ENCODE results near the gene SSBP4.

GRCh38 chr19:18416778-18417249 is 2.4 kb upstream of the SSBP4 start:
- TF ChIP-seq CTCF (IDR thresholded peaks at IDR 0.05), result no peak
- TF ChIP-seq RAD21 (IDR thresholded peaks at IDR 0.05; ENCODE audit: low read length), result no peak
- no peak for TF ChIP-seq POLR2AphosphoS5 (IDR thresholded peaks at IDR 0.05; ENCODE audit: low read depth, low read length)
- no peak for TF ChIP-seq RFX5 (IDR thresholded peaks at IDR 0.05; ENCODE audit: low read length)
- TF ChIP-seq FOXM1 (IDR thresholded peaks at IDR 0.05; ENCODE audit: low read depth), result no peak
- TF ChIP-seq, protein P1, sequence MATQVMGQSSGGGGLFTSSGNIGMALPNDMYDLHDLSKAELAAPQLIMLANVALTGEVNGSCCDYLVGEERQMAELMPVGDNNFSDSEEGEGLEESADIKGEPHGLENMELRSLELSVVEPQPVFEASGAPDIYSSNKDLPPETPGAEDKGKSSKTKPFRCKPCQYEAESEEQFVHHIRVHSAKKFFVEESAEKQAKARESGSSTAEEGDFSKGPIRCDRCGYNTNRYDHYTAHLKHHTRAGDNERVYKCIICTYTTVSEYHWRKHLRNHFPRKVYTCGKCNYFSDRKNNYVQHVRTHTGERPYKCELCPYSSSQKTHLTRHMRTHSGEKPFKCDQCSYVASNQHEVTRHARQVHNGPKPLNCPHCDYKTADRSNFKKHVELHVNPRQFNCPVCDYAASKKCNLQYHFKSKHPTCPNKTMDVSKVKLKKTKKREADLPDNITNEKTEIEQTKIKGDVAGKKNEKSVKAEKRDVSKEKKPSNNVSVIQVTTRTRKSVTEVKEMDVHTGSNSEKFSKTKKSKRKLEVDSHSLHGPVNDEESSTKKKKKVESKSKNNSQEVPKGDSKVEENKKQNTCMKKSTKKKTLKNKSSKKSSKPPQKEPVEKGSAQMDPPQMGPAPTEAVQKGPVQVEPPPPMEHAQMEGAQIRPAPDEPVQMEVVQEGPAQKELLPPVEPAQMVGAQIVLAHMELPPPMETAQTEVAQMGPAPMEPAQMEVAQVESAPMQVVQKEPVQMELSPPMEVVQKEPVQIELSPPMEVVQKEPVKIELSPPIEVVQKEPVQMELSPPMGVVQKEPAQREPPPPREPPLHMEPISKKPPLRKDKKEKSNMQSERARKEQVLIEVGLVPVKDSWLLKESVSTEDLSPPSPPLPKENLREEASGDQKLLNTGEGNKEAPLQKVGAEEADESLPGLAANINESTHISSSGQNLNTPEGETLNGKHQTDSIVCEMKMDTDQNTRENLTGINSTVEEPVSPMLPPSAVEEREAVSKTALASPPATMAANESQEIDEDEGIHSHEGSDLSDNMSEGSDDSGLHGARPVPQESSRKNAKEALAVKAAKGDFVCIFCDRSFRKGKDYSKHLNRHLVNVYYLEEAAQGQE (IDR thresholded peaks at IDR 0.05; ENCODE audit: low read depth, low read length), result no peak
- no peak; a peak in 1 of 4 replicates for TF ChIP-seq EP300 (IDR thresholded peaks at IDR 0.05; ENCODE audit: borderline replicate concordance in 1 of 2, low read depth in 1 of 2, low read length in 1 of 2)
- TF ChIP-seq MAX (IDR thresholded peaks at IDR 0.05; ENCODE audit: low read depth), result peak; percentile 90
- no peak for TF ChIP-seq SIN3A (IDR thresholded peaks at IDR 0.05; ENCODE audit: borderline replicate concordance, low read depth, low read length)
- no peak for TF ChIP-seq EZH2phosphoT487 (IDR thresholded peaks at IDR 0.05; ENCODE audit: borderline replicate concordance, low read depth)
- no peak for TF ChIP-seq TEAD4 (IDR thresholded peaks at IDR 0.05; ENCODE audit: borderline replicate concordance, insufficient read depth)
- no peak for TF ChIP-seq USF2 (IDR thresholded peaks at IDR 0.05; ENCODE audit: borderline replicate concordance, low read depth, low read length)
- TF ChIP-seq, protein P2, sequence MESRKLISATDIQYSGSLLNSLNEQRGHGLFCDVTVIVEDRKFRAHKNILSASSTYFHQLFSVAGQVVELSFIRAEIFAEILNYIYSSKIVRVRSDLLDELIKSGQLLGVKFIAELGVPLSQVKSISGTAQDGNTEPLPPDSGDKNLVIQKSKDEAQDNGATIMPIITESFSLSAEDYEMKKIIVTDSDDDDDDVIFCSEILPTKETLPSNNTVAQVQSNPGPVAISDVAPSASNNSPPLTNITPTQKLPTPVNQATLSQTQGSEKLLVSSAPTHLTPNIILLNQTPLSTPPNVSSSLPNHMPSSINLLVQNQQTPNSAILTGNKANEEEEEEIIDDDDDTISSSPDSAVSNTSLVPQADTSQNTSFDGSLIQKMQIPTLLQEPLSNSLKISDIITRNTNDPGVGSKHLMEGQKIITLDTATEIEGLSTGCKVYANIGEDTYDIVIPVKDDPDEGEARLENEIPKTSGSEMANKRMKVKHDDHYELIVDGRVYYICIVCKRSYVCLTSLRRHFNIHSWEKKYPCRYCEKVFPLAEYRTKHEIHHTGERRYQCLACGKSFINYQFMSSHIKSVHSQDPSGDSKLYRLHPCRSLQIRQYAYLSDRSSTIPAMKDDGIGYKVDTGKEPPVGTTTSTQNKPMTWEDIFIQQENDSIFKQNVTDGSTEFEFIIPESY (IDR thresholded peaks at IDR 0.05; ENCODE audit: borderline replicate concordance, low read depth), result no peak
